IMR-90 (cell line): Measurements from ENCODE around the gene SHLD1. TPM values are rescaled to one million over a fixed set of nuclear protein-coding genes. Genes with fewer than 3 reads are reported as not detected.

Experiments used
- ATAC-seq: fragments of 200-7000 bp; cut with Tn5 transposase; 2 replicates; pipeline ENCODE4 v1.9.1; 2020; ENCODE audit warnings: low read depth, mild to moderate bottlenecking, moderate library complexity
- BruUV-seq: library from RNA; stranded (reverse); fragments of 400-500 nt; replicated peaks from 2 replicates; lab custom pipeline; 2021; lab: Mats Ljungman, UMichigan
- CTCF ChIA-PET: fragments of 300-600 bp; formaldehyde crosslinking; extraction: SDS; loops from one replicate; lab custom pipeline; 2021; ENCODE audit warnings: antibody characterized with exemption; lab: Yijun Ruan, JAX
- POLR2A ChIA-PET: fragments of 300-600 bp; sonication (Branson Sonifier 250); formaldehyde crosslinking; loops from one replicate; lab custom pipeline; 2022; ENCODE audit warnings: antibody characterized with exemption; ENCODE audit not compliant: unreplicated experiment; lab: Charles Lee
- DNase-seq: peaks from one replicate; pipeline ENCODE4 v3.0.0; 2013
- H2AFZ ChIP-seq: replicated peaks from 2 replicates; pipeline ENCODE3; 2013; ENCODE audit warnings: low read length, mild to moderate bottlenecking; ENCODE audit not compliant: poor library complexity
- H2AK5ac ChIP-seq: 2 replicates; pipeline ENCODE4 v1.6.1; 2013; ENCODE audit warnings: low read depth, low read length, inconsistent platforms
- H2AK9ac ChIP-seq: replicated peaks from 2 replicates; pipeline ENCODE3; 2013; ENCODE audit warnings: mild to moderate bottlenecking, low read depth, low read length, moderate library complexity; ENCODE audit not compliant: poor library complexity
- H2BK120ac ChIP-seq: 2 replicates; pipeline ENCODE4 v1.6.1; 2013; ENCODE audit warnings: low read depth, low read length, inconsistent platforms
- H2BK15ac ChIP-seq: 3 replicates; pipeline ENCODE4 v1.6.1; 2013; ENCODE audit warnings: low read depth, low read length, inconsistent platforms
- H2BK20ac ChIP-seq: 2 replicates; pipeline ENCODE4 v1.6.1; 2013; ENCODE audit warnings: low read depth, mild to moderate bottlenecking, inconsistent platforms, low read length, moderate library complexity
- H2BK5ac ChIP-seq: 2 replicates; pipeline ENCODE4 v1.6.1; 2013; ENCODE audit warnings: mild to moderate bottlenecking, low read depth, low read length, inconsistent platforms; ENCODE audit not compliant: poor library complexity, severe bottlenecking
- H3K14ac ChIP-seq: replicated peaks from 2 replicates; pipeline ENCODE4 v1.6.1; 2013; ENCODE audit warnings: low read depth, low read length, inconsistent platforms
- H3K18ac ChIP-seq: 2 replicates; pipeline ENCODE4 v1.6.1; 2013; ENCODE audit warnings: low read depth, low read length, control low read depth
- H3K23ac ChIP-seq: 2 replicates; pipeline ENCODE4 v1.6.1; 2013; ENCODE audit warnings: low read depth, low read length, inconsistent platforms
- H3K27ac ChIP-seq: 2 replicates; pipeline ENCODE4 v1.5.1; 2013; ENCODE audit warnings: mild to moderate bottlenecking, control low read depth, low read length; ENCODE audit not compliant: insufficient read depth
- H3K27me3 ChIP-seq: 2 replicates; pipeline ENCODE4 v1.6.1; 2013; ENCODE audit warnings: low read length; ENCODE audit not compliant: control insufficient read depth, insufficient read depth
- H3K36me3 ChIP-seq: 2 replicates; pipeline ENCODE4 v1.6.1; 2013; ENCODE audit warnings: low read length, mixed read lengths; ENCODE audit not compliant: control insufficient read depth, insufficient read depth
- H3K4ac ChIP-seq: 2 replicates; pipeline ENCODE4 v1.6.1; 2013; ENCODE audit warnings: low read depth, low read length, inconsistent platforms
- H3K4me1 ChIP-seq: 2 replicates; pipeline ENCODE4 v1.6.1; 2013; ENCODE audit warnings: low read length, mixed read lengths; ENCODE audit not compliant: control insufficient read depth, insufficient read depth
- H3K4me2 ChIP-seq: 2 replicates; pipeline ENCODE4 v1.6.1; 2013; ENCODE audit warnings: low read depth, mild to moderate bottlenecking, control low read depth, low read length, moderate library complexity
- H3K4me3 ChIP-seq: 2 replicates; pipeline ENCODE4 v1.5.1; 2013; ENCODE audit warnings: low read depth, mild to moderate bottlenecking, control low read depth, low read length, moderate library complexity; ENCODE audit not compliant: insufficient read depth
- H3K56ac ChIP-seq: 2 replicates; pipeline ENCODE4 v1.6.1; 2013; ENCODE audit warnings: low read length, inconsistent platforms; ENCODE audit not compliant: insufficient read depth; ENCODE audit errors: extremely low read depth
- H3K79me1 ChIP-seq, 2 experiments: 2 replicates each; pipeline ENCODE4 v1.6.1; 2013; ENCODE audit warnings: low read length in 2 of 2, inconsistent platforms in 1 of 2, low read depth in 1 of 2
- H3K9ac ChIP-seq: 2 replicates; pipeline ENCODE4 v1.6.1; 2013; ENCODE audit warnings: low read depth, low read length, control low read depth
- H3K9me1 ChIP-seq: 2 replicates; pipeline ENCODE4 v1.6.1; 2013; ENCODE audit warnings: low read length, inconsistent platforms; ENCODE audit not compliant: insufficient read depth
- H3K9me3 ChIP-seq: 2 replicates; pipeline ENCODE4 v1.6.1; 2013; ENCODE audit warnings: low read length; ENCODE audit not compliant: control insufficient read depth, insufficient read depth
- H4K20me1 ChIP-seq: 2 replicates; pipeline ENCODE4 v1.6.1; 2013; ENCODE audit warnings: low read length, inconsistent platforms; ENCODE audit not compliant: insufficient read depth
- H4K5ac ChIP-seq: 2 replicates; pipeline ENCODE4 v1.6.1; 2013; ENCODE audit warnings: mild to moderate bottlenecking, low read depth, low read length, control low read depth
- H4K8ac ChIP-seq, 2 experiments: 2 replicates each; pipeline ENCODE4 v1.6.1; 2013; ENCODE audit warnings: low read depth in 2 of 2, low read length in 2 of 2, control low read depth in 1 of 2, inconsistent platforms in 1 of 2
- H4K91ac ChIP-seq: 2 replicates; pipeline ENCODE4 v1.6.1; 2013; ENCODE audit warnings: low read depth, low read length, inconsistent platforms; ENCODE audit not compliant: insufficient read depth
- CEBPB ChIP-seq: IDR thresholded peaks from 2 replicates; pipeline ENCODE4 v1.6.1; 2012; ENCODE audit warnings: low read depth, low read length, improper control_type of control experiment
- MAFK ChIP-seq: IDR thresholded peaks from 2 replicates; pipeline ENCODE4 v1.6.1; 2012; ENCODE audit warnings: low read depth, low read length, improper control_type of control experiment
- MAZ ChIP-seq: IDR thresholded peaks from 2 replicates; pipeline ENCODE4 v1.6.1; 2012; ENCODE audit warnings: low read depth, mild to moderate bottlenecking, low read length, improper control_type of control experiment, moderate library complexity, borderline replicate concordance
- MXI1 ChIP-seq: IDR thresholded peaks from 2 replicates; pipeline ENCODE4 v1.6.1; 2012; ENCODE audit warnings: low read depth, mild to moderate bottlenecking, low read length, moderate library complexity, borderline replicate concordance
- RAD21 ChIP-seq: IDR thresholded peaks from 2 replicates; pipeline ENCODE4 v1.6.1; 2012; ENCODE audit warnings: low read length, improper control_type of control experiment
- SMC3 ChIP-seq: fragments of 150-350 bp; IDR thresholded peaks from 2 replicates; pipeline ENCODE4 v1.6.1; 2016; ENCODE audit warnings: low read depth, mild to moderate bottlenecking, antibody characterized with exemption, low read length, moderate library complexity
- WGBS, 2 experiments: methylation state at CpG; one replicate each; pipeline versions ENCODE4 v1.1.5 to v1.1.7; 2013; ENCODE audit warnings: missing lambda C conversion rate in 2 of 2; ENCODE audit not compliant: insufficient read length in 1 of 2; ENCODE audit errors: extremely low coverage in 2 of 2; 5-methylcytosine and 5-hydroxymethylcytosine counted together
- dilution Hi-C: fragments of 300-500 bp; cut with HindIII; formaldehyde crosslinking; loops from one replicate; pipeline ENCODE4 v1.14.3; 2018; ENCODE audit warnings: low sequenced_read_pairs; ENCODE audit not compliant: unreplicated experiment
- in situ Hi-C: fragments of 300-500 bp; cut with MboI; formaldehyde crosslinking; loops from 3 replicates; pipeline ENCODE4 v1.14.3; 2019; ENCODE audit warnings: low sequenced_read_pairs, inconsistent platforms, mixed read lengths
- intact Hi-C: fragments of 100-400 bp; cut with micrococcal nuclease; formaldehyde crosslinking; loops from 2 replicates; pipeline ENCODE4 v1.10.0; 2022
- polyA plus RNA-seq, 3 experiments: library from polyadenylated mRNA; depleted of rRNA; stranded (reverse); fragments of >200 nt; gene quantifications; 2 replicates each; pipeline ENCODE4 v1.2.3, GENCODE V29; 2012; ENCODE audit warnings: low replicate concordance in 1 of 3
- total RNA-seq: library from RNA; depleted of rRNA; stranded (reverse); fragments of >200 nt; gene quantifications from 2 replicates; pipeline ENCODE4 v1.2.3, GENCODE V29; 2012

The SHLD1 gene
- total and polyA plus RNA-seq, 2 of the 4 experiments (the other 2 are of a cell fraction), result 2.6 to 3.0 TPM

GRCh38 chr20:5731753-5732366 is 18.3 kb upstream of the SHLD1 start:
- H3K18ac ChIP-seq, result peak overlapping the region; percentile 17
- CTCF ChIA-PET, result interaction anchor here (1.2 kb wide), 1 partner anchor 9 kb away, joined by 3 read pairs; no protein-coding TSS in a partner anchor
- peak overlapping the region; percentile 86 for H2BK15ac ChIP-seq
- dilution Hi-C loops, result no loop called here
- peak overlapping the region; percentile 41; the same call in 1 of the 2 replicates for H3K4ac ChIP-seq
- no peak overlapping the region for H3K4me3 ChIP-seq
- H3K14ac ChIP-seq, result no peak overlapping the region; the same call in 1 of the 2 replicates
- H3K4me2 ChIP-seq, result no peak overlapping the region
- no peaks in the 10 kb centered on the region for H3K36me3 ChIP-seq
- TF ChIP-seq MAZ (no peak), MAFK (no peak), MXI1 (no peak), CEBPB (no peak), SMC3 (no peak), RAD21 (no peak)
- H2AK9ac ChIP-seq, result no peak overlapping the region
- no peaks in the 10 kb centered on the region for H4K20me1 ChIP-seq
- POLR2A ChIA-PET, result no interaction called here
- WGBS, 2 experiments, result 50% methylated on average over 1 of the region's 6 CpGs; no CpG with 5 or more reads in 1 of the 2 experiments
- H2AK5ac ChIP-seq, result peak overlapping the region; percentile 2
- peaks cover 16% of the 10 kb centered on the region for H3K4me1 ChIP-seq
- no peak overlapping the region for H3K56ac ChIP-seq
- peak overlapping the region; percentile 29 for H2BK20ac ChIP-seq
- H3K9ac ChIP-seq, result no peak overlapping the region
- H4K5ac ChIP-seq, result peak overlapping the region; percentile 34
- H4K8ac ChIP-seq, result peak overlapping the region; percentile 15 to 40; a peak in 1 of 4 replicates
- no peak overlapping the region for H3K27ac ChIP-seq
- no TSS peak for BruUV-seq
- intact Hi-C loops, result no loop called here
- H3K23ac ChIP-seq, result no peak overlapping the region
- in situ Hi-C loops, result no loop called here
- peak overlapping the region; percentile 4 for H2BK5ac ChIP-seq
- DNase-seq, result no peak
- ATAC-seq, result no peak
- H3K79me1 ChIP-seq, result no peaks in the 10 kb centered on the region
- H3K9me1 ChIP-seq, result peaks cover 6% of the 10 kb centered on the region
- H2AFZ ChIP-seq, result no peak overlapping the region
- H3K9me3 ChIP-seq, result peaks cover 3% of the 10 kb centered on the region; the same call in 1 of the 2 replicates
- peak overlapping the region; percentile 58 for H2BK120ac ChIP-seq
- peak overlapping the region; percentile 59 for H4K91ac ChIP-seq
- peaks cover 3% of the 10 kb centered on the region; the same call in 1 of the 2 replicates for H3K27me3 ChIP-seq
